Mesenchymal stem cell (in vitro differentiated cells and primary cell): Measurements from ENCODE around the gene BNC2.

ENCODE experiments used
- DNase-seq: peaks from one replicate; pipeline ENCODE4 v3.0.0-alpha.2; 2013
- H2AFZ ChIP-seq: one replicate; pipeline ENCODE4 v1.6.1; 2013; ENCODE audit warnings: low read depth, mild to moderate bottlenecking, control low read depth, inconsistent platforms, low read length, moderate library complexity
- H2AK5ac ChIP-seq: 2 replicates; pipeline ENCODE4 v1.6.1; 2013; ENCODE audit warnings: low read length, moderate library complexity, mild to moderate bottlenecking, inconsistent platforms; ENCODE audit not compliant: severe bottlenecking
- H2BK120ac ChIP-seq: one replicate; pipeline ENCODE4 v1.6.1; 2013; ENCODE audit warnings: low read depth, mild to moderate bottlenecking, inconsistent platforms, low read length, moderate library complexity
- H2BK12ac ChIP-seq, 2 experiments: one replicate each; pipeline ENCODE4 v1.6.1; 2013; ENCODE audit warnings: inconsistent platforms in 2 of 2, low read length in 2 of 2, mild to moderate bottlenecking in 2 of 2, moderate library complexity in 2 of 2, control low read depth in 1 of 2
- H2BK15ac ChIP-seq: one replicate; pipeline ENCODE4 v1.6.1; 2013; ENCODE audit warnings: mild to moderate bottlenecking, low read depth, inconsistent platforms; ENCODE audit not compliant: poor library complexity, severe bottlenecking
- H2BK5ac ChIP-seq: 2 replicates; pipeline ENCODE4 v1.6.1; 2013; ENCODE audit warnings: low read depth, mild to moderate bottlenecking, low read length, control low read depth, inconsistent platforms; ENCODE audit not compliant: poor library complexity, severe bottlenecking
- H3K14ac ChIP-seq, 2 experiments: one replicate each; pipeline ENCODE4 v1.6.1; 2013; ENCODE audit warnings: inconsistent platforms in 2 of 2, low read length in 2 of 2, control low read depth in 1 of 2, mild to moderate bottlenecking in 1 of 2, moderate library complexity in 1 of 2
- H3K18ac ChIP-seq, 2 experiments: one replicate each; pipeline ENCODE4 v1.6.1; 2013; ENCODE audit warnings: inconsistent platforms in 2 of 2, low read length in 2 of 2, control low read depth in 1 of 2, low read depth in 1 of 2, mild to moderate bottlenecking in 1 of 2
- H3K23ac ChIP-seq, 2 experiments: one replicate each; pipeline ENCODE4 v1.6.1; 2013; ENCODE audit warnings: inconsistent platforms in 2 of 2, low read length in 2 of 2, mild to moderate bottlenecking in 2 of 2, moderate library complexity in 2 of 2, control low read depth in 1 of 2
- H3K27ac ChIP-seq: 2 replicates; pipeline ENCODE4 v1.5.1; 2013; ENCODE audit warnings: mild to moderate bottlenecking, moderate library complexity, low read length, control low read depth, inconsistent platforms; ENCODE audit not compliant: poor library complexity, severe bottlenecking
- H3K27me3 ChIP-seq, 2 experiments: 2 replicates each; pipeline versions ENCODE4 v1.6.1 to v1.7.0; 2013; ENCODE audit warnings: low read length in 2 of 2, mild to moderate bottlenecking in 2 of 2, moderate library complexity in 2 of 2, control low read depth in 1 of 2, inconsistent platforms in 1 of 2; ENCODE audit not compliant: control insufficient read depth in 1 of 2, insufficient read depth in 1 of 2
- H3K36me3 ChIP-seq, 2 experiments: 2 replicates each; pipeline versions ENCODE4 v1.6.1 to v1.7.0; 2013; ENCODE audit warnings: low read length in 2 of 2, control low read depth in 1 of 2, inconsistent platforms in 1 of 2, low read depth in 1 of 2, mild to moderate bottlenecking in 1 of 2; ENCODE audit not compliant: insufficient read depth in 2 of 2, control insufficient read depth in 1 of 2
- H3K4ac ChIP-seq, 2 experiments: one replicate each; pipeline ENCODE4 v1.6.1; 2013; ENCODE audit warnings: inconsistent platforms in 2 of 2, low read length in 2 of 2, mild to moderate bottlenecking in 2 of 2, moderate library complexity in 2 of 2, control low read depth in 1 of 2, low read depth in 1 of 2
- H3K4me1 ChIP-seq: 2 replicates; pipeline ENCODE4 v1.6.1; 2013; ENCODE audit warnings: low read depth, low read length, control low read depth; ENCODE audit not compliant: control insufficient read depth, insufficient read depth
- H3K4me2 ChIP-seq: 2 replicates; pipeline ENCODE4 v1.6.1; 2013; ENCODE audit warnings: low read length, mild to moderate bottlenecking, inconsistent platforms; ENCODE audit not compliant: poor library complexity, severe bottlenecking
- H3K4me3 ChIP-seq, 2 experiments: 2 replicates each; pipeline versions ENCODE4 v1.5.1 to v1.7.0; 2013; ENCODE audit warnings: low read length in 2 of 2, mild to moderate bottlenecking in 2 of 2, control low read depth in 1 of 2, low read depth in 1 of 2; ENCODE audit not compliant: insufficient read depth in 1 of 2
- H3K79me1 ChIP-seq: replicated peaks from 2 replicates; pipeline ENCODE4 v1.6.1; 2013; ENCODE audit warnings: mild to moderate bottlenecking, control low read depth, low read length, inconsistent platforms; ENCODE audit not compliant: poor library complexity, severe bottlenecking
- H3K9ac ChIP-seq: 2 replicates; pipeline ENCODE4 v1.7.0; 2013; ENCODE audit warnings: mild to moderate bottlenecking, low read length, moderate library complexity
- H3K9me3 ChIP-seq: 2 replicates; pipeline ENCODE4 v1.7.0; 2013; ENCODE audit warnings: mild to moderate bottlenecking, low read length; ENCODE audit not compliant: control insufficient read depth
- H4K8ac ChIP-seq: one replicate; pipeline ENCODE4 v1.6.1; 2013; ENCODE audit warnings: inconsistent platforms, mild to moderate bottlenecking, low read length, moderate library complexity
- H4K91ac ChIP-seq: one replicate; pipeline ENCODE4 v1.6.1; 2013; ENCODE audit warnings: mild to moderate bottlenecking, low read length, inconsistent platforms
- WGBS: methylation state at CpG from one replicate; pipeline ENCODE4 v1.1.7; 2013; ENCODE audit warnings: mixed read lengths; 5-methylcytosine and 5-hydroxymethylcytosine counted together

BNC2 gene

GRCh38 chr9:16675131-16675530, 195.3 kb downstream of the BNC2 start:
- H3K4me2 ChIP-seq: no peak overlapping the region
- H2AFZ ChIP-seq: no peak overlapping the region
- no peak overlapping the region for H3K27ac ChIP-seq
- H3K36me3 ChIP-seq: peaks cover 0 to 17% of the 10 kb centered on the region in 2 experiments
- no peak overlapping the region for H3K9ac ChIP-seq
- H4K91ac ChIP-seq: no peak overlapping the region
- H3K27me3 ChIP-seq: no peaks in the 10 kb centered on the region
- no peak overlapping the region for H4K8ac ChIP-seq
- 96% methylated on average over 5 of the region's 5 CpGs for WGBS
- no peak overlapping the region for H2AK5ac ChIP-seq
- H3K9me3 ChIP-seq: no peaks in the 10 kb centered on the region
- no peak overlapping the region for H3K18ac ChIP-seq
- H3K4me3 ChIP-seq: no peak overlapping the region
- peaks cover 10% of the 10 kb centered on the region for H3K79me1 ChIP-seq
- no peak overlapping the region for H2BK120ac ChIP-seq
- no peak overlapping the region for H2BK5ac ChIP-seq
- no peak overlapping the region for H3K4ac ChIP-seq
- H3K14ac ChIP-seq: no peak overlapping the region
- peaks cover 7% of the 10 kb centered on the region for H3K4me1 ChIP-seq
- no peak overlapping the region for H2BK15ac ChIP-seq
- no peak overlapping the region for H3K23ac ChIP-seq
- DNase-seq: no peak
- no peak overlapping the region for H2BK12ac ChIP-seq

GRCh38 chr9:16673171-16673570, 197.3 kb downstream of the BNC2 start:
- Histone ChIP-seq H3K4me1 (peaks cover 4% of the 10 kb centered on the region), H2BK15ac (no peak overlapping the region), H3K27me3 (no peaks in the 10 kb centered on the region), H2BK120ac (no peak overlapping the region), H3K14ac (no peak overlapping the region), H3K4me3 (no peak overlapping the region), H2AK5ac (no peak overlapping the region), H2BK12ac (no peak overlapping the region), H3K4me2 (no peak overlapping the region), H3K36me3 (peaks cover 0 to 4% of the 10 kb centered on the region in 2 experiments), H3K9me3 (no peaks in the 10 kb centered on the region), H2BK5ac (no peak overlapping the region), H4K91ac (no peak overlapping the region), H3K4ac (no peak overlapping the region), H3K27ac (no peak overlapping the region), H4K8ac (no peak overlapping the region), H2AFZ (no peak overlapping the region), H3K79me1 (peaks cover 8% of the 10 kb centered on the region), H3K9ac (no peak overlapping the region), H3K18ac (no peak overlapping the region), H3K23ac (no peak overlapping the region)
- no peak for DNase-seq

GRCh38 chr9:16672501-16672900, 198.0 kb downstream of the BNC2 start:
- Histone ChIP-seq H2BK120ac (no peak overlapping the region), H3K36me3 (peaks cover 0 to 10% of the 10 kb centered on the region in 2 experiments), H3K4me3 (no peak overlapping the region), H2AFZ (no peak overlapping the region), H2BK5ac (no peak overlapping the region), H3K4ac (no peak overlapping the region), H2AK5ac (no peak overlapping the region), H3K79me1 (peaks cover 12% of the 10 kb centered on the region), H3K4me2 (no peak overlapping the region), H3K9me3 (no peaks in the 10 kb centered on the region), H3K14ac (no peak overlapping the region), H3K27me3 (no peaks in the 10 kb centered on the region), H4K8ac (no peak overlapping the region), H2BK15ac (no peak overlapping the region), H4K91ac (no peak overlapping the region), H3K27ac (no peak overlapping the region), H2BK12ac (no peak overlapping the region), H3K9ac (no peak overlapping the region), H3K4me1 (peaks cover 4% of the 10 kb centered on the region), H3K23ac (no peak overlapping the region), H3K18ac (no peak overlapping the region)
- no peak for DNase-seq
- WGBS: 97% methylated on average over 2 of the region's 3 CpGs

- Histone ChIP-seq H3K36me3 (peaks cover 0 to 10% of the 10 kb centered on the region in 2 experiments), H3K4me3 (peak overlapping the region in 1 of 2 experiments; percentile 3), H3K9ac (peak overlapping the region; percentile 61), H3K9me3 (no peaks in the 10 kb centered on the region), H2BK120ac (no peak overlapping the region), H3K4me1 (peaks cover 4% of the 10 kb centered on the region), H4K8ac (no peak overlapping the region), H3K27me3 (no peaks in the 10 kb centered on the region), H3K79me1 (peaks cover 10% of the 10 kb centered on the region), H3K27ac (peak overlapping the region; percentile 78), H2AK5ac (no peak overlapping the region), H3K4me2 (no peak overlapping the region), H3K18ac (no peak overlapping the region), H2AFZ (no peak overlapping the region), H3K14ac (no peak overlapping the region), H2BK15ac (no peak overlapping the region), H3K23ac (no peak overlapping the region), H2BK12ac (no peak overlapping the region), H4K91ac (no peak overlapping the region), H2BK5ac (no peak overlapping the region), H3K4ac (no peak overlapping the region)
- DNase-seq: peak; percentile 53
- 46% methylated on average over 1 of the region's 1 CpG for WGBS
Measured at GRCh38 chr9:16671591-16672137, 198.8 kb downstream of the BNC2 start.
